IMR-90 (cell line): Measurements from ENCODE around the gene KCNQ1. TPM values are rescaled to one million over a fixed set of nuclear protein-coding genes. Genes with fewer than 3 reads are reported as not detected.

Experiments used
- ATAC-seq: fragments of 200-7000 bp; cut with Tn5 transposase; 2 replicates; pipeline ENCODE4 v1.9.1; 2020; ENCODE audit warnings: low read depth, mild to moderate bottlenecking, moderate library complexity
- BruUV-seq: library from RNA; stranded (reverse); fragments of 400-500 nt; replicated peaks from 2 replicates; lab custom pipeline; 2021; lab: Mats Ljungman, UMichigan
- CTCF ChIA-PET: fragments of 300-600 bp; formaldehyde crosslinking; extraction: SDS; loops from one replicate; lab custom pipeline; 2021; ENCODE audit warnings: antibody characterized with exemption; lab: Yijun Ruan, JAX
- POLR2A ChIA-PET: fragments of 300-600 bp; sonication (Branson Sonifier 250); formaldehyde crosslinking; loops from one replicate; lab custom pipeline; 2022; ENCODE audit warnings: antibody characterized with exemption; ENCODE audit not compliant: unreplicated experiment; lab: Charles Lee
- DNase-seq: peaks from one replicate; pipeline ENCODE4 v3.0.0; 2013
- H2AFZ ChIP-seq: replicated peaks from 2 replicates; pipeline ENCODE3; 2013; ENCODE audit warnings: low read length, mild to moderate bottlenecking; ENCODE audit not compliant: poor library complexity
- H2AK5ac ChIP-seq: 2 replicates; pipeline ENCODE4 v1.6.1; 2013; ENCODE audit warnings: low read depth, low read length, inconsistent platforms
- H2AK9ac ChIP-seq: replicated peaks from 2 replicates; pipeline ENCODE3; 2013; ENCODE audit warnings: mild to moderate bottlenecking, low read depth, low read length, moderate library complexity; ENCODE audit not compliant: poor library complexity
- H2BK120ac ChIP-seq: 2 replicates; pipeline ENCODE4 v1.6.1; 2013; ENCODE audit warnings: low read depth, low read length, inconsistent platforms
- H2BK15ac ChIP-seq: 3 replicates; pipeline ENCODE4 v1.6.1; 2013; ENCODE audit warnings: low read depth, low read length, inconsistent platforms
- H2BK20ac ChIP-seq: 2 replicates; pipeline ENCODE4 v1.6.1; 2013; ENCODE audit warnings: low read depth, mild to moderate bottlenecking, inconsistent platforms, low read length, moderate library complexity
- H2BK5ac ChIP-seq: 2 replicates; pipeline ENCODE4 v1.6.1; 2013; ENCODE audit warnings: mild to moderate bottlenecking, low read depth, low read length, inconsistent platforms; ENCODE audit not compliant: poor library complexity, severe bottlenecking
- H3K14ac ChIP-seq: replicated peaks from 2 replicates; pipeline ENCODE4 v1.6.1; 2013; ENCODE audit warnings: low read depth, low read length, inconsistent platforms
- H3K18ac ChIP-seq: 2 replicates; pipeline ENCODE4 v1.6.1; 2013; ENCODE audit warnings: low read depth, low read length, control low read depth
- H3K23ac ChIP-seq: 2 replicates; pipeline ENCODE4 v1.6.1; 2013; ENCODE audit warnings: low read depth, low read length, inconsistent platforms
- H3K27ac ChIP-seq: 2 replicates; pipeline ENCODE4 v1.5.1; 2013; ENCODE audit warnings: mild to moderate bottlenecking, control low read depth, low read length; ENCODE audit not compliant: insufficient read depth
- H3K27me3 ChIP-seq: 2 replicates; pipeline ENCODE4 v1.6.1; 2013; ENCODE audit warnings: low read length; ENCODE audit not compliant: control insufficient read depth, insufficient read depth
- H3K36me3 ChIP-seq: 2 replicates; pipeline ENCODE4 v1.6.1; 2013; ENCODE audit warnings: low read length, mixed read lengths; ENCODE audit not compliant: control insufficient read depth, insufficient read depth
- H3K4ac ChIP-seq: 2 replicates; pipeline ENCODE4 v1.6.1; 2013; ENCODE audit warnings: low read depth, low read length, inconsistent platforms
- H3K4me1 ChIP-seq: 2 replicates; pipeline ENCODE4 v1.6.1; 2013; ENCODE audit warnings: low read length, mixed read lengths; ENCODE audit not compliant: control insufficient read depth, insufficient read depth
- H3K4me2 ChIP-seq: 2 replicates; pipeline ENCODE4 v1.6.1; 2013; ENCODE audit warnings: low read depth, mild to moderate bottlenecking, control low read depth, low read length, moderate library complexity
- H3K4me3 ChIP-seq: 2 replicates; pipeline ENCODE4 v1.5.1; 2013; ENCODE audit warnings: low read depth, mild to moderate bottlenecking, control low read depth, low read length, moderate library complexity; ENCODE audit not compliant: insufficient read depth
- H3K56ac ChIP-seq: 2 replicates; pipeline ENCODE4 v1.6.1; 2013; ENCODE audit warnings: low read length, inconsistent platforms; ENCODE audit not compliant: insufficient read depth; ENCODE audit errors: extremely low read depth
- H3K79me1 ChIP-seq, 2 experiments: 2 replicates each; pipeline ENCODE4 v1.6.1; 2013; ENCODE audit warnings: low read length in 2 of 2, inconsistent platforms in 1 of 2, low read depth in 1 of 2
- H3K9ac ChIP-seq: 2 replicates; pipeline ENCODE4 v1.6.1; 2013; ENCODE audit warnings: low read depth, low read length, control low read depth
- H3K9me1 ChIP-seq: 2 replicates; pipeline ENCODE4 v1.6.1; 2013; ENCODE audit warnings: low read length, inconsistent platforms; ENCODE audit not compliant: insufficient read depth
- H3K9me3 ChIP-seq: 2 replicates; pipeline ENCODE4 v1.6.1; 2013; ENCODE audit warnings: low read length; ENCODE audit not compliant: control insufficient read depth, insufficient read depth
- H4K20me1 ChIP-seq: 2 replicates; pipeline ENCODE4 v1.6.1; 2013; ENCODE audit warnings: low read length, inconsistent platforms; ENCODE audit not compliant: insufficient read depth
- H4K5ac ChIP-seq: 2 replicates; pipeline ENCODE4 v1.6.1; 2013; ENCODE audit warnings: mild to moderate bottlenecking, low read depth, low read length, control low read depth
- H4K8ac ChIP-seq, 2 experiments: 2 replicates each; pipeline ENCODE4 v1.6.1; 2013; ENCODE audit warnings: low read depth in 2 of 2, low read length in 2 of 2, control low read depth in 1 of 2, inconsistent platforms in 1 of 2
- H4K91ac ChIP-seq: 2 replicates; pipeline ENCODE4 v1.6.1; 2013; ENCODE audit warnings: low read depth, low read length, inconsistent platforms; ENCODE audit not compliant: insufficient read depth
- BHLHE40 ChIP-seq: fragments of 150-350 bp; IDR thresholded peaks from 2 replicates; pipeline ENCODE4 v1.6.1; 2016; ENCODE audit warnings: mild to moderate bottlenecking, low read depth, low read length
- CHD1 ChIP-seq: IDR thresholded peaks from 2 replicates; pipeline ENCODE4 v1.6.1; 2012; ENCODE audit warnings: low read depth, low read length, improper control_type of control experiment
- FOS ChIP-seq: fragments of 150-350 bp; IDR thresholded peaks from 2 replicates; pipeline ENCODE4 v1.6.1; 2016; ENCODE audit warnings: low read depth, low read length
- MAFK ChIP-seq: IDR thresholded peaks from 2 replicates; pipeline ENCODE4 v1.6.1; 2012; ENCODE audit warnings: low read depth, low read length, improper control_type of control experiment
- MXI1 ChIP-seq: IDR thresholded peaks from 2 replicates; pipeline ENCODE4 v1.6.1; 2012; ENCODE audit warnings: low read depth, mild to moderate bottlenecking, low read length, moderate library complexity, borderline replicate concordance
- NFE2L2 ChIP-seq: fragments of 150-350 bp; IDR thresholded peaks from 2 replicates; pipeline ENCODE4 v1.6.1; 2016; ENCODE audit warnings: low read depth, mild to moderate bottlenecking, low read length
- POLR2A ChIP-seq: IDR thresholded peaks from 2 replicates; pipeline ENCODE4 v1.6.1; 2012; ENCODE audit warnings: mild to moderate bottlenecking, low read depth, low read length
- RAD21 ChIP-seq: IDR thresholded peaks from 2 replicates; pipeline ENCODE4 v1.6.1; 2012; ENCODE audit warnings: low read length, improper control_type of control experiment
- RCOR1 ChIP-seq: IDR thresholded peaks from 2 replicates; pipeline ENCODE4 v1.6.1; 2012; ENCODE audit warnings: mild to moderate bottlenecking, low read length, improper control_type of control experiment; ENCODE audit not compliant: insufficient replicate concordance
- RFX5 ChIP-seq: IDR thresholded peaks from 2 replicates; pipeline ENCODE4 v1.8.0; 2012; ENCODE audit warnings: low read depth, mild to moderate bottlenecking, low read length, moderate library complexity
- SMC3 ChIP-seq: fragments of 150-350 bp; IDR thresholded peaks from 2 replicates; pipeline ENCODE4 v1.6.1; 2016; ENCODE audit warnings: low read depth, mild to moderate bottlenecking, antibody characterized with exemption, low read length, moderate library complexity
- WGBS, 2 experiments: methylation state at CpG; one replicate each; pipeline versions ENCODE4 v1.1.5 to v1.1.7; 2013; ENCODE audit warnings: missing lambda C conversion rate in 2 of 2; ENCODE audit not compliant: insufficient read length in 1 of 2; ENCODE audit errors: extremely low coverage in 2 of 2; 5-methylcytosine and 5-hydroxymethylcytosine counted together
- dilution Hi-C: fragments of 300-500 bp; cut with HindIII; formaldehyde crosslinking; loops from one replicate; pipeline ENCODE4 v1.14.3; 2018; ENCODE audit warnings: low sequenced_read_pairs; ENCODE audit not compliant: unreplicated experiment
- in situ Hi-C: fragments of 300-500 bp; cut with MboI; formaldehyde crosslinking; loops from 3 replicates; pipeline ENCODE4 v1.14.3; 2019; ENCODE audit warnings: low sequenced_read_pairs, inconsistent platforms, mixed read lengths
- intact Hi-C: fragments of 100-400 bp; cut with micrococcal nuclease; formaldehyde crosslinking; loops from 2 replicates; pipeline ENCODE4 v1.10.0; 2022
- polyA plus RNA-seq, 3 experiments: library from polyadenylated mRNA; depleted of rRNA; stranded (reverse); fragments of >200 nt; gene quantifications; 2 replicates each; pipeline ENCODE4 v1.2.3, GENCODE V29; 2012; ENCODE audit warnings: low replicate concordance in 1 of 3
- total RNA-seq: library from RNA; depleted of rRNA; stranded (reverse); fragments of >200 nt; gene quantifications from 2 replicates; pipeline ENCODE4 v1.2.3, GENCODE V29; 2012
- TF ChIP-seq, protein P1 (sequence below): fragments of 150-350 bp; IDR thresholded peaks from 2 replicates; pipeline ENCODE4 v1.6.1; 2016; ENCODE audit warnings: low read depth, mild to moderate bottlenecking, low read length, moderate library complexity, borderline replicate concordance
- TF ChIP-seq, protein P2 (sequence below): fragments of 150-350 bp; IDR thresholded peaks from 2 replicates; pipeline ENCODE4 v1.6.1; 2017; ENCODE audit warnings: mild to moderate bottlenecking, antibody characterized with exemption, low read length, low read depth
- TF ChIP-seq, protein P3 (sequence below): conservative IDR thresholded peaks from 2 replicates; pipeline ENCODE4 v1.5.1; 2012; ENCODE audit warnings: mild to moderate bottlenecking, low read depth, low read length, improper control_type of control experiment

The KCNQ1 gene
- total and polyA plus RNA-seq, 2 of the 4 experiments (the other 2 are of a cell fraction), result 0.07 TPM; not detected in 1

DNA sequence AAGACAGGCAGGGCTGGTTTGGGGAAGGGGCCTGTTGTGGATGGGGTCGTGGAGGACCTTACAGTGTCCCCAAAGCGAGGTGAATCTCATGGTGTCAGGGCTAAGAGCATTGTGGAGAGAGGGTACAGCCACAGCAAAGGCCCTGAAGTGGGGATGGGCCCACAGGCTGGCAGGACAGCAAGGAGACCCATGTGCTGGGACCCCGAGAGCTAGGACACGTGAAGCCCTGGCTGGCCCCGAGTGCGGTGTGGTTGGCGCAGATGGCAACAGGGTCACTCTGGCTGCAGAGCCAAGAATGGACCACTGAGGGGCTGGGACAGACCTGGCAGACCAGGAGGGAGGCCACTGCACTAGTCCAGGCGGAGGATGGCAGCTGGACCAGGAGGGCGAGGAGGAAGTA lies 285.0 kb downstream of the KCNQ1 start:
- Histone ChIP-seq H3K18ac (no peak overlapping the region), H3K23ac (no peak overlapping the region), H3K14ac (no peak overlapping the region), H3K79me1 (no peaks in the 10 kb centered on the region), H2AK5ac (no peak overlapping the region), H3K4ac (no peak overlapping the region), H2AFZ (peak overlapping the region; percentile 33), H3K27me3 (peaks cover 26% of the 10 kb centered on the region; the same call in 1 of the 2 replicates), H3K4me3 (no peak overlapping the region), H3K9me3 (peaks cover 9% of the 10 kb centered on the region), H3K4me2 (no peak overlapping the region), H3K9me1 (no peaks in the 10 kb centered on the region), H4K20me1 (no peaks in the 10 kb centered on the region; the same call in 1 of the 2 replicates), H2AK9ac (no peak overlapping the region), H3K4me1 (peaks cover 3% of the 10 kb centered on the region; the same call in 1 of the 2 replicates), H2BK120ac (no peak overlapping the region), H4K5ac (no peak overlapping the region), H2BK20ac (no peak overlapping the region), H3K27ac (no peak overlapping the region), H4K91ac (no peak overlapping the region), H3K36me3 (no peaks in the 10 kb centered on the region), H2BK5ac (no peak overlapping the region), H2BK15ac (no peak overlapping the region), H4K8ac (no peak overlapping the region), H3K9ac (no peak overlapping the region), H3K56ac (no peak overlapping the region)
- 97% methylated on average over 5 of the region's 9 CpGs; no CpG with 5 or more reads in 1 of the 2 experiments for WGBS, 2 experiments
- intact Hi-C loops, result no loop called here
- in situ Hi-C loops, result no loop called here
- ChIA-PET POLR2A (no interaction called here), CTCF (no interaction called here)
- BruUV-seq, result no TSS peak
- ATAC-seq (no peak), DNase-seq (no peak)
- TF ChIP-seq, protein P1, sequence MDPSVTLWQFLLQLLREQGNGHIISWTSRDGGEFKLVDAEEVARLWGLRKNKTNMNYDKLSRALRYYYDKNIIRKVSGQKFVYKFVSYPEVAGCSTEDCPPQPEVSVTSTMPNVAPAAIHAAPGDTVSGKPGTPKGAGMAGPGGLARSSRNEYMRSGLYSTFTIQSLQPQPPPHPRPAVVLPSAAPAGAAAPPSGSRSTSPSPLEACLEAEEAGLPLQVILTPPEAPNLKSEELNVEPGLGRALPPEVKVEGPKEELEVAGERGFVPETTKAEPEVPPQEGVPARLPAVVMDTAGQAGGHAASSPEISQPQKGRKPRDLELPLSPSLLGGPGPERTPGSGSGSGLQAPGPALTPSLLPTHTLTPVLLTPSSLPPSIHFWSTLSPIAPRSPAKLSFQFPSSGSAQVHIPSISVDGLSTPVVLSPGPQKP, result no peak
- TF ChIP-seq, protein P2, sequence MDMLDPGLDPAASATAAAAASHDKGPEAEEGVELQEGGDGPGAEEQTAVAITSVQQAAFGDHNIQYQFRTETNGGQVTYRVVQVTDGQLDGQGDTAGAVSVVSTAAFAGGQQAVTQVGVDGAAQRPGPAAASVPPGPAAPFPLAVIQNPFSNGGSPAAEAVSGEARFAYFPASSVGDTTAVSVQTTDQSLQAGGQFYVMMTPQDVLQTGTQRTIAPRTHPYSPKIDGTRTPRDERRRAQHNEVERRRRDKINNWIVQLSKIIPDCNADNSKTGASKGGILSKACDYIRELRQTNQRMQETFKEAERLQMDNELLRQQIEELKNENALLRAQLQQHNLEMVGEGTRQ, result no peak
- TF ChIP-seq RAD21 (no peak), RCOR1 (no peak), NFE2L2 (no peak), SMC3 (no peak), BHLHE40 (no peak), MXI1 (no peak), FOS (no peak), MAFK (no peak), RFX5 (no peak), POLR2A (no peak), CHD1 (no peak)
- TF ChIP-seq, protein P3, sequence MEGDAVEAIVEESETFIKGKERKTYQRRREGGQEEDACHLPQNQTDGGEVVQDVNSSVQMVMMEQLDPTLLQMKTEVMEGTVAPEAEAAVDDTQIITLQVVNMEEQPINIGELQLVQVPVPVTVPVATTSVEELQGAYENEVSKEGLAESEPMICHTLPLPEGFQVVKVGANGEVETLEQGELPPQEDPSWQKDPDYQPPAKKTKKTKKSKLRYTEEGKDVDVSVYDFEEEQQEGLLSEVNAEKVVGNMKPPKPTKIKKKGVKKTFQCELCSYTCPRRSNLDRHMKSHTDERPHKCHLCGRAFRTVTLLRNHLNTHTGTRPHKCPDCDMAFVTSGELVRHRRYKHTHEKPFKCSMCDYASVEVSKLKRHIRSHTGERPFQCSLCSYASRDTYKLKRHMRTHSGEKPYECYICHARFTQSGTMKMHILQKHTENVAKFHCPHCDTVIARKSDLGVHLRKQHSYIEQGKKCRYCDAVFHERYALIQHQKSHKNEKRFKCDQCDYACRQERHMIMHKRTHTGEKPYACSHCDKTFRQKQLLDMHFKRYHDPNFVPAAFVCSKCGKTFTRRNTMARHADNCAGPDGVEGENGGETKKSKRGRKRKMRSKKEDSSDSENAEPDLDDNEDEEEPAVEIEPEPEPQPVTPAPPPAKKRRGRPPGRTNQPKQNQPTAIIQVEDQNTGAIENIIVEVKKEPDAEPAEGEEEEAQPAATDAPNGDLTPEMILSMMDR, result no peak
- dilution Hi-C loops, result no loop called here
